PC-3 (cell line): ENCODE data around the gene THY1. TPM values are rescaled to one million over a fixed set of nuclear protein-coding genes. Genes with fewer than 3 reads are reported as not detected.

ENCODE experiments used
- ATAC-seq: fragments of 200-7000 bp; cut with Tn5 transposase; 2 replicates; pipeline ENCODE4 v1.9.1; 2020; ENCODE audit warnings: mild to moderate bottlenecking, moderate library complexity
- BruUV-seq: library from RNA; stranded (reverse); fragments of 400-500 nt; replicated peaks from 2 replicates; lab custom pipeline; 2021; lab: Mats Ljungman, UMichigan
- CTCF ChIA-PET: fragments of 300-600 bp; sonication (Branson Sonifier 250); formaldehyde crosslinking; loops from one replicate; lab custom pipeline; 2022; ENCODE audit warnings: antibody characterized with exemption; lab: Charles Lee
- POLR2A ChIA-PET: fragments of 300-600 bp; sonication (Branson Sonifier 250); formaldehyde crosslinking; loops from one replicate; lab custom pipeline; 2022; ENCODE audit warnings: antibody characterized with exemption; ENCODE audit not compliant: unreplicated experiment; lab: Charles Lee
- DNase-seq: peaks from one replicate; pipeline ENCODE4 v3.0.0-alpha.2; 2015
- H2AFZ ChIP-seq: fragments of 300-600 bp; sonication (generic); 2 replicates; pipeline ENCODE4 v1.6.0; 2016; ENCODE audit warnings: antibody characterized with exemption, low read length
- H3F3A ChIP-seq: fragments of 300-600 bp; sonication (generic); one replicate; pipeline ENCODE4 v1.6.0; 2017; ENCODE audit warnings: antibody characterized with exemption, low read length, control low read depth, mild to moderate bottlenecking; ENCODE audit not compliant: unreplicated experiment
- H3K27ac ChIP-seq: fragments of 300-600 bp; sonication (generic); 2 replicates; pipeline ENCODE4 v1.5.1; 2016; ENCODE audit warnings: mild to moderate bottlenecking, low read length
- H3K27me3 ChIP-seq: fragments of 300-600 bp; sonication (generic); 2 replicates; pipeline ENCODE4 v1.6.1; 2016; ENCODE audit warnings: low read length, mixed read lengths
- H3K36me3 ChIP-seq: fragments of 300-600 bp; sonication (generic); 2 replicates; pipeline ENCODE4 v1.6.1; 2016; ENCODE audit warnings: low read depth, mixed run types, low read length, mixed read lengths
- H3K4me1 ChIP-seq: fragments of 300-600 bp; sonication (generic); 2 replicates; pipeline ENCODE4 v1.5.1; 2016; ENCODE audit warnings: low read length; ENCODE audit not compliant: insufficient read depth
- H3K4me2 ChIP-seq: fragments of 300-600 bp; sonication (generic); 2 replicates; pipeline ENCODE4 v1.6.0; 2016; ENCODE audit warnings: low read length
- H3K4me3 ChIP-seq: fragments of 300-600 bp; sonication (generic); 2 replicates; pipeline ENCODE4 v1.5.1; 2016; ENCODE audit warnings: mild to moderate bottlenecking, low read length, mixed read lengths
- H3K79me2 ChIP-seq: fragments of 300-600 bp; sonication (generic); 2 replicates; pipeline ENCODE4 v1.6.1; 2017; ENCODE audit warnings: low read length, mixed read lengths
- H3K9ac ChIP-seq: fragments of 300-600 bp; sonication (generic); 2 replicates; pipeline ENCODE4 v1.6.0; 2016; ENCODE audit warnings: mild to moderate bottlenecking, low read length
- H3K9me2 ChIP-seq: fragments of 300-600 bp; sonication (generic); replicated peaks from 2 replicates; pipeline ENCODE4 v1.6.1; 2016; ENCODE audit warnings: mixed run types, low read length, mixed read lengths
- H3K9me3 ChIP-seq: fragments of 300-600 bp; sonication (generic); 2 replicates; pipeline ENCODE4 v1.6.1; 2016; ENCODE audit warnings: low read length, mixed read lengths
- H4K20me1 ChIP-seq: fragments of 300-600 bp; sonication (generic); 2 replicates; pipeline ENCODE4 v1.6.1; 2016; ENCODE audit warnings: low read length, mixed read lengths
- EZH2 ChIP-seq: fragments of 300-600 bp; sonication (generic); IDR thresholded peaks from one replicate; pipeline ENCODE4 v1.6.1; 2017; ENCODE audit warnings: antibody characterized with exemption, mild to moderate bottlenecking, low read length; ENCODE audit not compliant: unreplicated experiment
- EZH2phosphoT487 ChIP-seq: fragments of 300-600 bp; sonication (generic); IDR thresholded peaks from 2 replicates; pipeline ENCODE4 v1.6.1; 2018; ENCODE audit warnings: mild to moderate bottlenecking, antibody characterized with exemption, low read length, borderline replicate concordance
- intact Hi-C: fragments of 100-400 bp; cut with micrococcal nuclease; formaldehyde crosslinking; loops from 2 replicates; pipeline ENCODE4 v1.9.0; 2023
- total RNA-seq: library from RNA; depleted of rRNA; stranded (reverse); fragments of >200 nt; gene quantifications from 2 replicates; pipeline ENCODE4 v1.2.3, GENCODE V29; 2014
- TF ChIP-seq, protein P1 (sequence below): fragments of 300-600 bp; sonication (generic); conservative IDR thresholded peaks from 2 replicates; pipeline ENCODE4 v1.5.1; 2017; ENCODE audit warnings: antibody characterized with exemption, low read depth, mild to moderate bottlenecking, low read length

The THY1 gene
- total RNA-seq, 1 experiment from 2014 or later, result not detected

DNA sequence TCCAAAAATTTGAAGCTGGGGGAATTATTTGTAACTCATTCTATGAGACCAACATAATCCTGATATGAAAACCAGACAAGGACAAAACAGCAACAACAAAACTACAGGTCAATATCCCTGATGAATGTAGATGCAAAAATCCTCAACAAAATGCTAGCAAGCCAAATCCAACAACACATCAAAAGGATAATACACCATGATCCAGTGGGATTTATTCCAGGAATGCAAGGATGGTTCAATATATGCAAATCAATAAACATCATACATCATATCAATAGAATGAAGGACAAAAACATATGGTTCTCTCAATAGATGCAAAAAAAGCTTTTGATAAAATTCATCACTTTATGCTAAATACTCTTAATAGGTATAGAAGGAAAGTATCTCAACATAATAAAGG, 22.1 kb downstream of the THY1 start:
- Histone ChIP-seq H3K9me3 (peaks cover 22% of the 10 kb centered on the region), H2AFZ (no peak overlapping the region), H4K20me1 (no peaks in the 10 kb centered on the region), H3K9me2 (no peaks in the 10 kb centered on the region), H3K4me3 (no peak overlapping the region), H3K27me3 (no peaks in the 10 kb centered on the region), H3K4me1 (no peaks in the 10 kb centered on the region), H3K9ac (no peak overlapping the region), H3K79me2 (no peaks in the 10 kb centered on the region), H3F3A (no peaks in the 10 kb centered on the region), H3K27ac (no peak overlapping the region), H3K36me3 (peaks cover 26% of the 10 kb centered on the region), H3K4me2 (no peak overlapping the region)
- ChIA-PET CTCF (no interaction called here), POLR2A (no interaction called here)
- no peak for DNase-seq
- TF ChIP-seq EZH2, result no peak
- no peak for TF ChIP-seq EZH2phosphoT487
- no TSS peak for BruUV-seq
- ATAC-seq, result no peak
- intact Hi-C loops, result no loop called here

GRCh38 chr11:119397740-119398139, 25.2 kb downstream of the THY1 start:
- POLR2A ChIA-PET, result no interaction called here
- Histone ChIP-seq H3K4me1 (no peaks in the 10 kb centered on the region), H3F3A (no peaks in the 10 kb centered on the region), H3K79me2 (no peaks in the 10 kb centered on the region), H3K4me3 (no peak overlapping the region), H3K27me3 (no peaks in the 10 kb centered on the region), H3K9me3 (peaks cover 22% of the 10 kb centered on the region), H3K9me2 (no peaks in the 10 kb centered on the region), H2AFZ (no peak overlapping the region), H3K36me3 (peaks cover 26% of the 10 kb centered on the region), H3K27ac (no peak overlapping the region), H4K20me1 (no peaks in the 10 kb centered on the region), H3K4me2 (no peak overlapping the region), H3K9ac (no peak overlapping the region)
- intact Hi-C loops, result no loop called here
- BruUV-seq, result no TSS peak
- CTCF ChIA-PET, result no interaction called here
- ATAC-seq (no peak), DNase-seq (no peak)
- TF ChIP-seq EZH2phosphoT487, result no peak
- TF ChIP-seq, protein P1, sequence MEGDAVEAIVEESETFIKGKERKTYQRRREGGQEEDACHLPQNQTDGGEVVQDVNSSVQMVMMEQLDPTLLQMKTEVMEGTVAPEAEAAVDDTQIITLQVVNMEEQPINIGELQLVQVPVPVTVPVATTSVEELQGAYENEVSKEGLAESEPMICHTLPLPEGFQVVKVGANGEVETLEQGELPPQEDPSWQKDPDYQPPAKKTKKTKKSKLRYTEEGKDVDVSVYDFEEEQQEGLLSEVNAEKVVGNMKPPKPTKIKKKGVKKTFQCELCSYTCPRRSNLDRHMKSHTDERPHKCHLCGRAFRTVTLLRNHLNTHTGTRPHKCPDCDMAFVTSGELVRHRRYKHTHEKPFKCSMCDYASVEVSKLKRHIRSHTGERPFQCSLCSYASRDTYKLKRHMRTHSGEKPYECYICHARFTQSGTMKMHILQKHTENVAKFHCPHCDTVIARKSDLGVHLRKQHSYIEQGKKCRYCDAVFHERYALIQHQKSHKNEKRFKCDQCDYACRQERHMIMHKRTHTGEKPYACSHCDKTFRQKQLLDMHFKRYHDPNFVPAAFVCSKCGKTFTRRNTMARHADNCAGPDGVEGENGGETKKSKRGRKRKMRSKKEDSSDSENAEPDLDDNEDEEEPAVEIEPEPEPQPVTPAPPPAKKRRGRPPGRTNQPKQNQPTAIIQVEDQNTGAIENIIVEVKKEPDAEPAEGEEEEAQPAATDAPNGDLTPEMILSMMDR, result no peak
- no peak for TF ChIP-seq EZH2

- no peaks in the 10 kb centered on the region for H3K4me1 ChIP-seq
- intact Hi-C loops, result no loop called here
- no peaks in the 10 kb centered on the region for H4K20me1 ChIP-seq
- peaks cover 22% of the 10 kb centered on the region for H3K9me3 ChIP-seq
- H3K9ac ChIP-seq, result no peak overlapping the region
- H3K27me3 ChIP-seq, result no peaks in the 10 kb centered on the region
- H3K9me2 ChIP-seq, result no peaks in the 10 kb centered on the region
- no TSS peak for BruUV-seq
- H2AFZ ChIP-seq, result no peak overlapping the region
- no peak for DNase-seq
- H3K4me3 ChIP-seq, result no peak overlapping the region
- H3K27ac ChIP-seq, result no peak overlapping the region
- CTCF ChIA-PET, result interaction anchor here (0.5 kb wide), 1 partner anchor 198 kb away, joined by 9 read pairs; no protein-coding TSS in a partner anchor
- no peaks in the 10 kb centered on the region for H3K79me2 ChIP-seq
- peaks cover 26% of the 10 kb centered on the region for H3K36me3 ChIP-seq
- H3K4me2 ChIP-seq, result no peak overlapping the region
- TF ChIP-seq EZH2phosphoT487 (no peak), EZH2 (no peak)
- TF ChIP-seq, protein P1, result no peak
- no peaks in the 10 kb centered on the region for H3F3A ChIP-seq
- ATAC-seq, result no peak
- POLR2A ChIA-PET, result no interaction called here
These were observed 26.1 kb downstream of the THY1 start for GRCh38 chr11:119396835-119397234.
